HG02588 (cell line): ENCODE data around the gene COX6A2.
"Not testable (repeated sequence)": the region's sequence is repeated elsewhere in the genome, so short reads cannot be mapped to it uniquely, and the experiment has no call there.

Experiments
- ATAC-seq: cut with Tn5 transposase; IDR thresholded peaks from one replicate; pipeline ENCODE4 v1.9.1; 2021; ENCODE audit warnings: mild to moderate bottlenecking, moderate library complexity; ENCODE audit not compliant: unreplicated experiment

Gene COX6A2

DNA sequence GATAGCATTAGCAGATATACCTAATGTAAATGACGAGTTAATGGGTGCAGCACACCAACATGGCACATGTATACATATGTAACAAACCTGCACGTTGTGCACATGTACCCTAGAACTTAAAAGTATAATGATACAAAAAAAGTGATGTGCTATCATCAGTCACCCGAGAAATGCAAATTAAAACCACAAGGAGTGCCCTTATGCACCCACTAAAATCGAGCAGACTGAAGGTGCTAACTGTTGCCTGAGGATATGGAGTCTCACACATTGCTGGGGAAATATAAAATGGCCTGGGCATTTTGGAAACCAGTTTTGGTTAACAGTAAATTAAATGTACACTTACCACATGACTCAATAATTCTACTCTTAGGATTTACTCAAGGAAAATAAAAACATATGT lies 10.9 kb upstream of the COX6A2 start:
- ATAC-seq: not testable (repeated sequence)

DNA sequence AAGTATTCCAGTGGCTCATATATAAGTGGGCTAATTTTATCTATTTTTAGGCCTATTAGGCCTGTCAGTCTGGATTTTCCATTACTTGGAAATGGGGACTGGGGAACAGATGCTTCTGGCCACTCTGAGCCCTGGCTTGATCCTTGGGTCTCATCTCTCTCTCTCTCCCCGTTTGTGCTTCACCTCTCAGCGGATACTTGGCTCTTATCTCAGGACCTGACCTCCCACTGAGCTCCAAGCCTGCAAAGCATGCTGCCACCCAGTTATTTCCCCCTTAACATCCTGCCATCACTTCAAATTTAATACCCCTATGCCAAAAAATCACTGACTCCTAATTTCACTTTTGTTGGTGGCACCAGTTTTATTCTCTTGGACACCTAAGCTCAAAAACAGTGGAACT lies 10.3 kb upstream of the COX6A2 start:
- no peak for ATAC-seq

DNA sequence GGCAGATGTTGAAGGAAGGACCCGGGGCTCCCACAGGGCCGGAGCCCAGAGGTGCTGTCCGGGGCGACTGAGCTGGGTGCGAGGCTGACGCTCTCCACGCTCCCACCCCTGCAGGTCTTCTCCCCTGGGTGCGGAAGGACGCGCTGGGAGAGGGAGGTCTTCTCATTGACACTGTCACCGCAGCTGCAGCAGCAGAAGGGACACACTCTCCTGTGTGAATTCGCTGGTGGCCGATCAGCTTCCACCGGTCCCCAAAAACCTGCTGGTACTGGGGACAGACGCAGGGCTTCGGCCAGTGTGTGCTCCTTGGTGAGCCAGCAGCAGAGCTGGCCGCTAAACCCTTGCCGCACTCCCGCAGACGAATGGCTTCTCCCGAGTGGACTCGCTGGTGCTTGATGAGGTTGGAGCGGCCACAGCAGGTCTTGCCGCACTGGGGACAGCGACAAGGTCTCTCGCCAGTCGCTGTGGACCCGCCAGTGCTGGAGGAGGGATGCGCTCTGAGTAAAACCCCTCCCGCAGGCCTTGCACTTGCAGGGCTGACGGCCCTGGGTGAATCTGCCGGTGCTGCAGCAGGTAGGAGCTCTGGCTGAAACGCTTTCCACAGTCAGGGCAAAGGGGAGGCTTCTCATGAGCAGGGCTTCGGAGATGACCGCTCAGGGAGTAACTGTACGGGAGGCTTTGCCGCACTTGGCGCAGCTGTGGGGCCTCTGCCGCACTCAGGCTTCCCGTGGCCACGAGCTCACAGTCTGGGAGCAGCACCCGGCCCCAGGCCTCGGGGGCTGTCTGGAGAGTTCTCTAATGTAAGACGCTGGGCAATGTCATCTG lies 8.3 kb upstream of the COX6A2 start:
- ATAC-seq: no peak

DNA sequence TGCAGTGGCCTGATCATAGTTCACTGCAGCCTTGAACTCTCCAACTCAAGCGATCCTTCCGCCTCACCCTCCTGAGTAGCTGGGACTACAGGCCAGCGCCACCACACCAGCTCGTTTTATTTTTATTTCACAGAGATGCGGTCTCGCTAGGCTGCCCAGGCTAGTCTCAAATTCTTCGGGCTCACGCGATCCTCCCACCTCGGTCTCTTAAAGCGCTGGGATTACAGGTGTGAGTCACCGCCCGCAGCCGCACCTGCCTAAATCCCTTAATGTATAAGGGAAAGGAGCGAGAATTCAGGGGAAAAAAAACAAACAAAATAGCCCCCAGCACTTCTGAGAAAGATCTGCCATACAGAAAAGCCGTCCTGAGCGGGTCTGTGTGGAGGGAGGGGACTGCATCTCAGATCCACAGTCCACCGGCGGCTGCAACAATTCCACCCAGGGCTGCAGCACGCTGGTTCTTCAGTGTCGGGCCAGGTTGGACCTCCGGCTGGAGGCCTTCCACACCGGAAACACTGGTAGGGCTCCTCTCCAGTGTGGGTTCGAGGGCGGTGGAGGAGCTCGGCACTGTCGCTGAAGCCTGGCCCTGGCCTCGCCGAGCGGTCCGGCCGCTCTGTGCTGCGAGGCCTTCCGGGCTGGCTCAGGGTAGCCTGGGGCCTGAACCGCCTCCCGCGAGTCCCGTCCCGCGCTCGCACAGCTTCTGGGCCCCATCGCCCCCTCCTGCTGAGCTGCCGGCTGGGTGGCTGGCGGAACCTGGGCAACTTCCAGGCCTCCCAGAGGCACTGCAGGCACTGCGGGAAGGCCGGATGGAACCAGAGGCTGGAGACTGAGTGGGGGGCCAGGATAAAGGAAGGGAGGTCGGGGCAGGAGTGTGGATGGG lies 7.4 kb upstream of the COX6A2 start:
- ATAC-seq: no peak

DNA sequence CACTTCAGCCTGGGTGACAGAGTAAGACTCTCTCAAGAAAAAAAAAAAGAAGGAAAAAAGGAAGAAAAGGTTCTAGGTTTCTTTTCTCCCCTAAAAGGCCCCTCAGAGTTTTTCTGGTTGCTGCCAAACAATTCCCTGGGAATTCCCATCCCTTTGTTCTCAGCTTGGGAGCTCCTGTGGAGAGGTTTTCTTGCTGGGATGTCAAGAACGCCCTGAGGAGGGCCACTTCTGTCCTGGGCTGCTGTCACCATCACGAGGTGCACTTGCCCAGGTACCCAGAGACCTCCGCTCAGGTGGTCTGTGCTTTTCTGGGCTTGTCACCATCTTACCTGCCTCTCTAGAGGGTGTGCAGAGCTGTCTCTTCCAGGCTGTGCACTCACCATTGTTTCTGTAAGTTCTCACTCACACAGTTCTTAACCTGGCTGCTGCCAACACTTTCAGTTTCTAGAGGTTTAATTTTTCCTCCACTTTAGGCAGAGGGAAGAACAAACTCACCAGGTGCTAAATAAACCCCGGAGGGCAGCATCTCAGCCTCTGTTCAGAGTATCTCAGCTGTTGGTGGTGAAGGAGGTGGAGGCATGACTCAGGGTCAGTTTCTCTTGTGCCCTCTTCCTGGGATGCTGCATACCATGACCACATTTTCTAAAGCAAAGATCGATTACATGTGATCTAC lies 2.4 kb upstream of the COX6A2 start:
- ATAC-seq: no peak

DNA sequence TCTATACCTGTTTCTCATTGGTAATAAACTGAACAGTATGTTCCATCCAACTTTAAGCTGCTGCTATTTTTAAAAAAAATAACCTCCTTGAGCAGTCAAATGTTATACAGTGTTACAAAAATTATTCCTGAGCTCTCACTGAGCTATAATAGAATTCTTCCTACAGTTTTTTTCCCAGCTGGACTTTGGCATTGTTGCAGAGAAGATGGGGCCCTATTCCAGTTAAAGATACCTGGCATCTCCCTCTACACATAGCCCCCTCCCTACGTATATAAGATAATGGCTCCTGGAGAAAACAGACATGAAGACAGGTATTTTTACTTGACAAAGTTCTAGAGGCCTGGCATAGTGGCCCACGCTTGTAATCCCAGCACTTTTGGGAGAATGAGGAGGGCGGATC lies 1.6 kb upstream of the COX6A2 start:
- ATAC-seq: no peak

DNA sequence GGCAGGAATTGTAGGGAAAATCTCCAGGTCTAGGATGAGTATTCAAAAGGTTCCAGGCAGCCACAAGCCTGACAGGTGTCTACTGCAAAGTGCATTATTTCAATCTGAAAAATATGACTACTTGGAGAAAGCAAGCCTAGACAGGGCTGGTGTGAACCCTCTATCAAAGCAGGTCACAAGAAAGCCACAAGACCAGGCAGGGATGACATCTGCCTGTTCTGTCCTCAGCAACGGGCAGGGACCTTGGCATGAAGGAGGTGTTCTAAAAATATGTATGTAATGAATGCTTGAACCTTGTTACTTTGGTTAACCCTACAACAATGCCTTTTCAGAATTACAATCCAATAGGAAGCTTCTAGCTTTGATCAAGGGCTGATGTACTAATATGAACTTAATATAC lies 1.2 kb upstream of the COX6A2 start:
- ATAC-seq: no peak

DNA sequence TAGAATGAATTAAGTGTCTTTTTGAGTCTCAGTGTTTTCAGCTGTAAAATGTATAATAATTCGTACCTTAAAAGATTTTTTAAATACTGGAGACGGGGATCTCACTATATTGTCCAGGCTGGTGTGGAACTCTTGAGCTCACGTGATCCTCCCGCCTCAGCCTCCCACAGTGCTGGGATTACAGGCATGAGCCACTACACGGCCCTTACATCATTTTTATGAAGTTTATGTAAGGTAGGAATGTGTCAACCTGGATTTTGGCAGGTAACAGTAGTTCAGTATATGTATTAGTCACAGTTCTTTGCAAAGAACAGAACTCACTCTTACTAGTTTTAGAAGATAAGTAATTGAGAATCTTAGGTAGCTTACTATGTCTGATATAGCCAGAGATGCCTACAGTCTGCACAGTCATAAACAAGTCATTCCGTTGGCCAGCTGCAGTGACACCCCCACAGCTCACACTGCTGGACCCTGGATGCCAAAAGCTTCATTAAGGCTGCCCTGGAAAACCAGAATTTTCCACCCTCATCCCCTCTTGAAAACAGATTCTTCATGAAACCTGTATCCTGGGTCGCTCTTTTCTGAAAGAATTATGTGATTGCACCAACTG lies 583 bp upstream of the COX6A2 start:
- no peak for ATAC-seq

DNA sequence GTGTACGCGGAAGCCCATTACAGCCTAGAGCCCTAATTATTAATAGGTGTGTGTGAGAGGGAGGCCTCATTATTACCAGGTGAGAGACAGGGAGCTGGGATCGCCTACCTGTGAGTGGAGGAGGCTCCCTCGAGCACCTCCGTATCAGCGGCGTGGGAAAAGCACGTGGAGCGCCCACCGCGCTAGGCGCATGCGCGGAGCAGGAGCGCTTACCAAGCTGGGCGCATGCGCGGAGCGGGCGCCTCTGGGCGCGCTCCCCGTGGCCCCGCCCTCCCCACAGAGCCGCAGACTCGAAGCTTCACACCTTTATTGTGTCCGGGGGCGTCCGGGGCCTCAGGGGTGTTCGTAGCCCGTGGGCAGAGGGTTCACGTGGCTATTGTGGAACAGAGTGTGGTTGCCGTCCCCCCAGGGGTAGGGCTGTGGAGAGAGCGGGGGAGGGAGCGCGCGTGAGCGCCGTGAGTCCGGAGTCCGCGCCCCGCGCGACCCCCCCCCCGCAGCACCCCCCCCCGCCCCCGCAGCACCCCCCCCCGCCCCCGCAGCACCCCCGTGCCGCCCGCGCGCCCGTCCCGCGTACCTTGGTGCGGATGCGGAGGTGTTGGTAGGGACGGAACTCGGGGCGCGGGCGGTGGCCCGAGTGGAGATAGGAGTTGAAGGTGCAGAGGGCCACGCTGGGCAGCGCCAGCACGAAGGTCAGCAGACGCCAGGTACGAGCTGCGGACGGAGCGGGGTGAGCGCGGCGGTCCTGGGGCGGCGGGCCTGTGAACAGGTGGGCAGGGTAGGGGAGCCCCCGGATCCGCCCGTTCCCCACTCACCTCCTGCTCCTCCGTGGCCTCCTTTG lies 500 bp downstream of the COX6A2 start:
- ATAC-seq: no peak

DNA sequence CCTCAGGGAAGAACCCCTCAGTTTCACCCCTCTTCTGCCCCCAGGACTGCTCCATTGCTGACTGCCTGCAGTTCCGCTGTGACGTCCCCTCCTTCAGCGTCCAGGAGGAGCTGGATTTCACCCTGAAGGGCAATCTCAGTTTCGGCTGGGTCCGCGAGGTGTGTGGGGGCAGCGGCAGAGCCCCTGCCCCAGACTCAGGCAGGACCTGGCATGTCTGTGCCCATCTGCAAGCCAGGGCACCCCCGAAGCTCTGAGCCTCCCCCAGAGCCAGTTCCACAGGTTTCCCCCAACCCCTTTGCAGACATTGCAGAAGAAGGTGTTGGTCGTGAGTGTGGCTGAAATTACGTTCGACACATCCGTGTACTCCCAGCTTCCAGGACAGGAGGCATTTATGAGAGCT lies 4.4 kb downstream of the COX6A2 start:
- ATAC-seq: no peak

DNA sequence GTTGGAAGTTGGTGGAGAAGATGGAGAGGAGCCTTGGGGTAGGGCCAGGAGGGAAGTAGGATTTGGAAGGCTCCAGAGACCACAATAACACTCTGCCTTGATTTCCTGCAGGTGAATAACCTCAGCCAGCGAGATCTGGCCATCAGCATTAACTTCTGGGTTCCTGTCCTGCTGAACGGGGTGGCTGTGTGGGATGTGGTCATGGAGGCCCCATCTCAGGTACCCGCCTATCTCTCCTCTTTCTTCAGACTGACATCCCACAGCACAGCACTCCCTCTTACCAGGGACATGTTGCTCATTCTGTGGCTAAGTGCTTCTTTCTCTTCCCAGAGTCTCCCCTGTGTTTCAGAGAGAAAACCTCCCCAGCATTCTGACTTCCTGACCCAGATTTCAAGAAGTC lies 4.9 kb downstream of the COX6A2 start:
- no peak for ATAC-seq

DNA sequence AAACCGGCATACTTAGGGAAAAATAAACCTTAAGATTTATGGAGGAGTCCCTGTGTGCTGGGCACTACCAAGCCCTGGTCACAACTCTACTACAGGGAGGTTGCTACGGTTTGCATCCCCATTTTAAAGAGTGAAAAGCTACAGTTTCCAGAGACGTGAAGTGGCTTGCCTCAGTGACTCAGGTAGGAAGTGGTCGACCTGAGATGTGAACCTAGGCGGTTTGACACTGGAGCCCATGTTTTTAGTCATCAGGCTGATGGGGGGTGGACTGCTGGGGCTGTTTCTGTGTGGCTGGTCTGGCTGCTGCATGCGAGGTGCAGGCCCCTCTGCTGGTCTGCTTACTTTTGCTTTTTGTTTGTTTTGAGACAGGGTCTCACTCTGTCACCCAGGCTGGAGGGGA lies 6.6 kb downstream of the COX6A2 start:
- ATAC-seq: no peak

DNA sequence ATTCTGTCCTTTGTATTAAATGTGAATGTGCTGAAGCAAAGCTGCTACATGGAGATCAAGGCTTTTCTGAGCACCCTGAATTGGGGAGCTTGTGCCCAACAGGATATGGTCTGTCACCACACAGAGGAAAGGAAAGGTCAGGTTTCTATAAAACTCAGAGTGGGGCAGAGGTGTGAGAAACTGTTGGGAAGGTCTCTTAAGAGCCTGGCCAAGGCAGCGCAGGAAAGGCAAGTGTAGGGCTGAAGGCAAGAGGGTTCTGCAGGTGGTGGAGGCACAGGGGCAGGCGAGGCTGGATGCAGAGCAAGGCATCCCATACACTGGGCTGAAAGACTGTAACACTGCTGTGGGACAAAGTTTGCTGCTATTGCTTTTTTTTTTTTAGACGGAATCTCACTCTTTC lies 8.1 kb downstream of the COX6A2 start:
- no peak for ATAC-seq

DNA sequence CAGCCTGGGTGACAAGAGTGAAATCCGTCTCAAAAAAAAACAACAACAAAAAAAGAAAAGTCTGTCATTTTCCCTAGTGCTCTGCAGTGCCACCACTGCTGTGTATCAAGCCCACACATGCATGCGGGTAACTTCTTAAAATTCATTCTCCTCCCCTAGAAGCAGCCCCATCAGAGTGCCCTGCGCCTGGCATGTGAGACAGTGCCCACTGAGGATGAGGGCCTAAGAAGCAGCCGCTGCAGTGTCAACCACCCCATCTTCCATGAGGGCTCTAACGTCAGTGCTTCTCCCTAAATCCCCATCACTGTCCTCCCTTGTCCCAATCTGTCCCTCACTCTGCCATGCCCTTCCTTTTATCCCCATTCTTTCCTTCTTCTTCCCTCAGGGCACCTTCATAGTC lies 10.2 kb downstream of the COX6A2 start:
- no peak for ATAC-seq

DNA sequence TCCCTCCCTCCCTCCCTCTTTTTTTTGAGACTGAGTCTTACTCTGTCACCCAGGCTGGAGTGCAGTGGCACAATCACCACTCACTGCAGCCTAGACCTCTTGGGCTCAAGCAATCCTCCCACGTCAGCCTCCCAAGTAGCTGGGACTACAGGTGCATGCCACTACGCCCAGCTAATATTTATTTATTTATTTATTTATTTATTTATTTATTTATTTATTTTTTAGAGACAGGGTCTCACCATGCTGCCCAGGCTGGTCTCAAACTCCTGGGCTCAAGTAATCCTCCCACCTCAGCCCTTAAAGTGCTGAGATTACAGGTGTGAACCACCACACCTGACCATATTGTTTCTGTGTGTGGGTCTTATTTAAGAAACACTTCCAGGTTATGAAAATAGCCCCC lies 11.1 kb downstream of the COX6A2 start:
- ATAC-seq: not testable (repeated sequence)

DNA sequence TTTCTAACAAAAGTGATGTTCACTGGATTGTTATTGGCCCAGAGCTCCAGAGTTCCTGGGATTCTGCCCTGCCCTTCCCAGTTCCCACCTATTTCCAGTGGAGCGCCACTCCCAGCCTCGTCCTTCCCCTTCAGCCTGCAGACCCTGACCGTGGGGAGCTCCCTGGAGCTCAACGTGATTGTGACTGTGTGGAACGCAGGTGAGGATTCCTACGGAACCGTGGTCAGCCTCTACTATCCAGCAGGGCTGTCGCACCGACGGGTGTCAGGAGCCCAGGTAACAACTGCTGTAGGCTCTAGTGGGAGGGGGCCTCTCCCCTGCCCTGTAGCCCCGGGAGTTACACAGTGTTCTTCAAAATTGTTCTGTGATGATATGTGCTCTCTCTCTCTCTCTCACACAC lies 11.8 kb downstream of the COX6A2 start:
- no peak for ATAC-seq

DNA sequence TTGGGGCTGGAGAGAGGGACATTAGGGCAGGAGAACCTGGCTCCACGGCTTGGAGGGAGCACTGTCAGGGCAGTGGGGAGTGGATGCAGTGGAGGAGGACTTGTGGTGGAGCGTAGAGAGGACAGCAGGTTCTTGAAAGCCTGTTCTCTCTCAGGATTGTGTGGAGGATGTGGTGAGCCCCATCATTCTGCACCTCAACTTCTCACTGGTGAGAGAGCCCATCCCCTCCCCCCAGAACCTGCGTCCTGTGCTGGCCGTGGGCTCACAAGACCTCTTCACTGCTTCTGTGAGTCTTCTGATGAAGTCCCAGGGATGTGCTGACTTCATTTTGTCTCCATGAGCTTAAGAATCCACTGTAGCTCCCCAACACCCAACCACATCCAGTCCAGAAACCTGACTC lies 13.5 kb downstream of the COX6A2 start:
- ATAC-seq: no peak

DNA sequence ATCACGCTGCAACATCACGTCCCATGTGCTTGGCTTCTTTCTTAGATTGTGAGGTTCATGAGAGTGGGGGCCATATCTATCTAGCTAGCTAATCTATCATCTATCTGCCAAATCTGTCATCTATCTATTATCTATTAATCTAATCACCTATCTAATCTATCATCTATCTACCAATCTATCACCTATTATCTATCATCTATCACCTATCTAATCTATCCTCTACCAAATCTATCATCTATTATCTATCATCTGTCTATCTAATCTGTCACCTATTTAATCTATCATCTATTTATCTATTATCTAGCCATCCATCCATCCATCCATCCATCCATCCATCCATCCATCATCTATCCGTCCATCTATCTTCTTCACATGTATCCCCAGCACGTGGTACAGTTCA lies 14.2 kb downstream of the COX6A2 start:
- ATAC-seq: no peak

DNA sequence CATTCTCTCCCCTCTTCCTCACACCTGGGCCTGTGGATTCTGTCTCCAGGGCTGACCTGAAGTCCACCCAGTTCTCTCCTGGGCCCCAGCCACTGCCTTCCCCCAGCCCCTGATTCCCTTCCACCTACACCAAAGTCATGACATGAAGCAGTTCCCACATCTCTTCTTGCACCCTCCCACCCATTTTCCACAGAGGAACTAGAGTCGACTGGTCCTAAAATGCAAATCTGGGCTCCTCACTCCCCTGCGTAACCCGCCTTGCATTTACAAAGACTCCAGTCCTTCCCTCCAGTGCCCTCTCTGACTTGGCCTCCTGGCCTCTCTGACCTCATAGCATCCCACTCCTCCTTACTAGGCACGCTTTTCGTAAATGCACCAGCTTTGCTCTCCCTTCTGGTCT lies 14.8 kb downstream of the COX6A2 start:
- ATAC-seq: no peak

DNA sequence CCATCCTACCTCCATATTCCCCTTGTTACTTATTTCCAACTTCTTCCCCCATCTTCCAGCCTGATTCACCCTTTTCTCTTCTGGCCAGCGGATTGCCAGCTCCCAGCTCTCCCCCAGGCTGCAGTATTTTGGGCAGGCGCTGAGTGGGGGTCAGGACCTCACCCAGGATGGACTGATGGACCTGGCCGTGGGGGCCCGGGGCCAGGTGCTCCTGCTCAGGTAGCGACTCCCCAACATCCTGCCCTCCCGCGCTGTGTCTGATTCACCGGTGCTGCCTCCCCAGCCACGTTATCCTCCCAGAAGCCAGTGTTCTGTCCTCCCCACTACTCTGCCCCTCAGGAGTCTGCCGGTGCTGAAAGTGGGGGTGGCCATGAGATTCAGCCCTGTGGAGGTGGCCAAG lies 15.4 kb downstream of the COX6A2 start:
- no peak for ATAC-seq
